CD4-positive, alpha-beta T cell treated with Interleukin-4 for 4 hours (primary cell): ENCODE results near the gene WASF3.
"Not testable (repeated sequence)": the region's sequence is repeated elsewhere in the genome, so short reads cannot be mapped to it uniquely, and the experiment has no call there.

Experiments used
- DNase-seq: peaks from one replicate; pipeline ENCODE4 v3.0.0-alpha.2; 2020

WASF3 gene

DNA sequence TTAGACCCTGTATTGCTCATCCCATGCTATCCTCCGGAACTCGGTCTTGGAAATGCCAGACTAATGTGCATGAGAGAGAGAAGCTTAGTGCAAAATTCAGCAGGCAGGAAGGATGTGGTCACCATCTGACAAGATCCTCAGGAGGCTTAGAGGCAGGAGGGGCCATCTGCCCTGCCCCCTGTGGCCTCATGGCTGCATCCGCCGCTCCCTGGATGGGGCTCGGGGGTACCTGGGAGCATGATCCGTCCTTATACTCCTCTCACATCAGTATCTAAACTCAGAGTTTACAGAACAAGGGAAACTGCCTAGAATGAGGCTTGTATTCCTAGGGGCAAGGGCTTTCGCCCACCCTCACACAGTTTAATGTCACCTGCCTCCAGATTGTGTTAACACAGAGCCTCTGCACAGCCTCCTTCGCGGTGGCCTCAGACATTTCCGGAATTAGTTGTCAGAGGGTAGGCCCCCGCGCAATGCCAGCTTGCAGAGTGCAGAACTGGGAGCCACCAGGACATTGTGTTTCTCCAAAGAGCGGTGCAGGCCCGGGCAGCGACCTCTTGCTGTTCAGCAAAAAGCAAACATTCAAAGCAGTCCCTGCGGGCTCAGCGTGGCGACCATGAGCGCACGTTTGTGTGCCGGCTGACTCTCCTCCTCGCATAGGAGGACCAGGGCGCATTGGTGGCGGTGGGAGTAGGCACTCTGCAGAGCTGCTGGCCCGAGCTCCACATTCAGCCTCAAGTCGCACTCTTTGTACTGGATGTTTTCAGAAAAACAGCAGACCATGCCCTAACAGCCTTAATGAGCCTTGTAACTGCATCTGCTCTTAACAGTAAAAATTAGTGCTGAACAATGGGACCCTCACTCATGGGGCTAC, 164.0 kb downstream of the WASF3 start:
- DNase-seq = peak; percentile 34

DNA sequence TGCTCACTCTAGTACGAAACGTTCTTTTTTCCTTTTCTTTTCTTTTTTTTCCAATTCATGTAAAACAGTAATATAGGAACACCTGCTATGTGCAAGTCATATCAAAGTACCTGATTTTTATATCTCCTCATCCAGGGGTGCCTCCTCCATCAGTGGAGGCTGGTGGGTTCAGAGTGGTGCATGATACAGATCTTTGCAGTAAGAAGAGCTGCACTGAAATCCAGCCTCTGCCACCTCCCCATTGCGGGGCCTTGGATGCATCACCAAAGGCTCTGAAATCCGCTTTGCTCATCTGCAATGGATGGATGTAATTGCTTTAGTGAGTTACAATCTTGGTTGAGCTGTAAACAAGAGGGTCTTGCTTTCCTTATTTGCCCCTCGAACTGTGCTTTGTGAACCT, 164.8 kb downstream of the WASF3 start:
- DNase-seq = no peak

DNA sequence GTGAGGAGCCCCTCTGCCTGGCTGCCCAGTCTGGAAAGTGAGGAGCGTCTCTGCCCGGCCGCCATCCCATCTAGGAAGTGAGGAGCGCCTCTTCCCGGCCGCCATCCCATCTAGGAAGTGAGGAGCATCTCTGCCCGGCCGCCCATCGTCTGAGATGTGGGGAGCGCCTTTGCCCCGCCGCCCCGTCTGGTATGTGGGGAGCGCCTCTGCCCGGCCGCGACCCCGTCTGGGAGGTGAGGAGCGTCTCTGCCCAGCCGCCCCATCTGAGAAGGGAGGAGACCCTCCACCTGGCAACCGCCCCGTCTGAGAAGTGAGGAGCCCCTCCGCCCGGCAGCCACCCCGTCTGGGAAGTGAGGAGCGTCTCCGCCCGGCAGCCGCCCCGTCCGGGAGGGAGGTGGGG, 166.1 kb downstream of the WASF3 start:
- DNase-seq = not testable (repeated sequence)

DNA sequence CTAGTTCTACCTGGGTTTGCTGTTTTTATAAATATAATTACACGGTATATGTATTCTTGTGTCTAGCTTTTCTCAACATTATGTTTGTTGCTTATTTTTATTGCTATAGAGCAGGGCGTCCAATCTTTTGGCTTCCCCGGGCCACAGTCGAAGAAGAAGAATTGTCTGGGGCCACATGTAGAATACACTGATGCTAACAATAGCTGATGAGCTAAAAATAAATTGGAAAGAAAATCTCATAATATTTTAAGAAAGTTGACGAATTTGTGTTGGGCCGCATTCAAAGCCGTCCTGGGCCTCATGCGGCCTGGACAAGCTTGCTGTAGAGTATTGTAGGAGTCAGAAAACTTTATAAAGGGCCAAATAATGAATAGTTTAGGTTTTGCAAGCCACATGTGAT, 169.2 kb downstream of the WASF3 start:
- DNase-seq = no peak

DNA sequence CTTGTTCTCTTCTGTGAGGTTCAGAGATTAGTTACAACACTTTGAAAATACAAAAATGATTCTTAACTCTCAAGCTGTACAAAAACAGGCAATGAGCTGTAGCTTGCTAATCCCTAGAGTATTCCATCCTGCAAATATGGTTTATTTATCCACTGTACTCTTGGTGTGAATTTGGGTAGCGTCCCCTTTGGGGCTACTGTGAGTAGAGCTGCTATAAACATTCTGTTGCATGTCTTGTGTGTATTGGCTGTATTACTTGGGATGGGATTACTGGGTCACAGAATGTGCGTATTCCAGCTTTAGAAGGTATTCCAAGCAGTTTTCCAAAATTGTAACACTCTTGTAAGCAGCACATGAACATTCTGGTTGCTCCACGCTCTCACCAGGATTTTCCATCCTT, 169.6 kb downstream of the WASF3 start:
- DNase-seq = no peak

DNA sequence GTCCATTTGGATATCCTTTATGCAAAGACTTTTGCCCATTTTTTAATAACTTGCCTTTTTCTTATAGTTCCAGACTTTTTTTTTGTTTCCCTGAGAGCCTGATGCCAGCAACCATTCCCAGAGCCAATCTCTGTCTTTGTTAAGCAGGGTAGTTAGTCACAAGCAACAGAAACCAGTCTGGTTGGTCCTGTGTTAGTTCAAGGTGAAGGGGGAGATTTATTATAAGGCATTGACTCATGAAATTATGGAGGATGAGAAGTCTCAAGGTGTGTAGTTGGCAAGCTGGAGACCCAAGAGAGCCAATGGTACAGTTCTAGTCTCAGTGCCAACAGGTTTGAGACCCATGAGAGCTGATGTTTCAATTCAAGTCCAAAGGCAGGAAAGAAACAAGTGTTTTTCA, 170.2 kb downstream of the WASF3 start:
- no peak for DNase-seq

DNA sequence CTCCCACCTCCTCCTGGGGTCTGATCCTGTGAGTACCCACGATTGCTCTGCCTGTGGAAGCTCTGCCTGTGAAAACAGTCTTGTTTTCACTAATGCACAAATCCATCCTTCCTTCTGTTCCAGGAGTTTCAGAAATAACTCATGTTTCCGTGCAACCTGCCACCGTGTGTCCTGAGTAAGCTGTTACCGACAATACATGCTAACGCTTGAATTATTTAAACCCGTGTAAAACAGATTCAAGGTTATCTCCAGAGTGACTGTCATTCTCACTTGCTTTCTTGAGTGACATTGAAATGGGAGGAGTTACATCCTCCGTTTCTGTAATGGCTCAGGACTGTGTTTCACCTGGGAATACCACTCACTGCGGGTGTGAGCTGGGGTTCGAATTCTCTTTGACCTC, 178.2 kb downstream of the WASF3 start:
- DNase-seq = no peak
